Colonic mucosa (tissue), 4 donors: ENCODE results near the gene GSPT1. TPM values are rescaled to one million over a fixed set of nuclear protein-coding genes. Genes with fewer than 3 reads are reported as not detected.

Experiments
- DNase-seq: peaks from one replicate; pipeline ENCODE4 v3.0.0-alpha.2; 2020
- H3K27ac ChIP-seq: fragments of 200-600 bp; one replicate; pipeline ENCODE4 v1.8.0; 2021
- H3K27me3 ChIP-seq: fragments of 200-600 bp; one replicate; pipeline ENCODE4 v1.8.0; 2021
- H3K36me3 ChIP-seq: fragments of 200-600 bp; one replicate; pipeline ENCODE4 v1.8.0; 2021
- H3K4me1 ChIP-seq: fragments of 200-600 bp; one replicate; pipeline ENCODE4 v1.8.0; 2021; ENCODE audit warnings: mild to moderate bottlenecking
- H3K4me3 ChIP-seq: fragments of 200-600 bp; one replicate; pipeline ENCODE4 v1.8.0; 2021
- H3K9ac ChIP-seq, 2 donors: one replicate each; pipeline ENCODE4 v1.7.0; 2013; ENCODE audit warnings: control low read depth in 2 of 2, low read depth in 2 of 2, low read length in 2 of 2
- H3K9me3 ChIP-seq: fragments of 200-600 bp; one replicate; pipeline ENCODE4 v1.8.0; 2021
- intact Hi-C: fragments of 100-400 bp; cut with DNase I; formaldehyde crosslinking; loops from one replicate; pipeline ENCODE4 v1.14.1; 2022
- total RNA-seq, 2 donors: library from RNA; stranded (reverse); fragmentation: NEBNext Ultra II Directional in 1 of 2; extraction: Animal tissue kit (Norgen Biotek cat#: 25700) in 1 of 2; gene quantifications; one replicate each; pipeline ENCODE4 v1.2.1, GENCODE V29; 2021
- TF ChIP-seq, protein P1 (sequence below): fragments of 200-600 bp; IDR thresholded peaks from one replicate; pipeline ENCODE4 v1.8.0; 2022; ENCODE audit warnings: antibody characterized with exemption, mild to moderate bottlenecking
- donor health status: healthy.
- donor health status: DM: no; HTN: no; CAD: no.
- donor health status: DM: no; HTN: no; CAD: no.

The GSPT1 gene
- total RNA-seq, 2 donors from 2014 or later = 135 to 174 TPM

DNA sequence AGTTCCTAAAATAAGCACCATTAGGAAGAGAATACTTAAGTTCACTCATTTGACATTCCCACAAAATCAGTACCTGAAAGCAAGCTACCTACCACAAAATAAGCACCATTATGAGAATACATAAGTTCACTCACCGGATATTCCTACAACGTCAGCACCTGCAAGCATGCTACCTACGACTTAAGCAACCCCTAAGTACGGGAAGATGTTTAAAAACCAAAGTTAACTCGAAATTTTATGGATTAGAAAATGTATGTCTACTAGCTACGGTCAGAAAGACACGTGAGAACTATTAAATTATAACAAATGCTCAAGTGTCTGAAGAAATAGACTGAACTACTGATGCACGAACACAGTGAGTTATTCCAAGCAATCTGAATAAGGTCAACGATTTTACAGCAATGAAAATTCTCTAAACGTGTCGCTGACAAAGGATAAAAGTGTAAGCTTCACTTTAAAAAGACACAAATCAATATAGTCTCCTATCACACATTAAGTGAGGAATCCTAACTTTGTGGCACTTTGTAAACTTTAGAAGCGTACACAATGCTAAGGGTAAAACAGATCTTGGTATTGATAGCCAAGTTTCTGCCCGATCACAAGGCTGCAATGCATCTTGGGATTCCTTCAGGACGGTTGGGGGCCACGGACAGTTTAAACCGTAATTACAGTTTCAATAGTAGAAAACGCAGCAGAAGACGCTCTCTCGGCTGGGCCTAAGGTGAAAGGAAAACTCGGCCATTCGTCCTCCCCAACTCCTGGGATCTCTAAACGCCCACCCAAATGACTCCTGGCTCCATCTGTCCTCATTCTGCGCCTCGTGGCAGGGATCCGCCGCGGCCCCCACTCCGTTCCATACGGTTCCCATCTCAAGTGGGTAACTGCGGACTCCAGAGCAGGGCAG is 1.3 kb downstream of the GSPT1 start:
- TF ChIP-seq, protein P1, sequence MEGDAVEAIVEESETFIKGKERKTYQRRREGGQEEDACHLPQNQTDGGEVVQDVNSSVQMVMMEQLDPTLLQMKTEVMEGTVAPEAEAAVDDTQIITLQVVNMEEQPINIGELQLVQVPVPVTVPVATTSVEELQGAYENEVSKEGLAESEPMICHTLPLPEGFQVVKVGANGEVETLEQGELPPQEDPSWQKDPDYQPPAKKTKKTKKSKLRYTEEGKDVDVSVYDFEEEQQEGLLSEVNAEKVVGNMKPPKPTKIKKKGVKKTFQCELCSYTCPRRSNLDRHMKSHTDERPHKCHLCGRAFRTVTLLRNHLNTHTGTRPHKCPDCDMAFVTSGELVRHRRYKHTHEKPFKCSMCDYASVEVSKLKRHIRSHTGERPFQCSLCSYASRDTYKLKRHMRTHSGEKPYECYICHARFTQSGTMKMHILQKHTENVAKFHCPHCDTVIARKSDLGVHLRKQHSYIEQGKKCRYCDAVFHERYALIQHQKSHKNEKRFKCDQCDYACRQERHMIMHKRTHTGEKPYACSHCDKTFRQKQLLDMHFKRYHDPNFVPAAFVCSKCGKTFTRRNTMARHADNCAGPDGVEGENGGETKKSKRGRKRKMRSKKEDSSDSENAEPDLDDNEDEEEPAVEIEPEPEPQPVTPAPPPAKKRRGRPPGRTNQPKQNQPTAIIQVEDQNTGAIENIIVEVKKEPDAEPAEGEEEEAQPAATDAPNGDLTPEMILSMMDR = no peak
- H3K4me3 ChIP-seq = peak overlapping the region; percentile 82
- H3K27me3 ChIP-seq = no peaks in the 10 kb centered on the region
- H3K4me1 ChIP-seq = peaks cover 8% of the 10 kb centered on the region
- no peaks in the 10 kb centered on the region for H3K9me3 ChIP-seq
- peak overlapping the region; percentile 91 to 97 for H3K9ac ChIP-seq
- no peaks in the 10 kb centered on the region for H3K36me3 ChIP-seq
- peak overlapping the region; percentile 95 for H3K27ac ChIP-seq
- peak; percentile 62 for DNase-seq
- intact Hi-C loops = loop anchor here (5.0 kb wide), 1 partner anchor 62 kb away; the partner anchor contains the start of gene RSL1D1

DNA sequence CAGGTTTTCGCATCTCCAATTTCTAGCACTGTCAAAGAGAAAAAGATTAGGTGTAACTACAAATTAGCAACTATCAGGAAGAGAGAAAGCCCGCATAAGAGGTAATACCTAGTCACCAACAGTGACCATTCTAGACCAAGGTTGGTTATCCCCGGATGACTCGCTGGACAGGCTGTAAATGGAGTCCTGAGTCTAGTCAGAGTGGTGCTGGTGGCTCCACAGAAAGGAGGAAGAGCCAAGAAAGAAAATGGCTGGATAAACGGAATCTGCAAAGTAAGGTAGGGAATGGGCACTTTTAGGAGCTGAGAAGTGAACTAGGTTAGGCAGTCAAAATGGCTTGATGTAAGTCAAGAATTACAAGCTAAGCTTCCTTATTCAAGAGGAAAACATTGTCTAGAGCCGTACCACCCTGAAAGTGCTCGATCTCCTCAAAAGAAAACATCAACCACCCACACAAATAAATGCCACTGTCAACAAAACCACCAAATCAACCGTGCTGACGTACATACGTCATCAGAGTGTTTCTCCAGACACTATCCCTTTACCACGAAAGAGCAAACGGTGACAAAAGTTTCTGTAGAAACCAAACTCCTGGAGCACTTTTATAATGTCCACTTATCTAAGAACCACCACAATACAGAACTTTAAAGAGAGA is 2.2 kb downstream of the GSPT1 start:
- no peaks in the 10 kb centered on the region for H3K27me3 ChIP-seq
- no peaks in the 10 kb centered on the region for H3K36me3 ChIP-seq
- H3K9ac ChIP-seq = peak overlapping the region in 1 of 2 donors; percentile 97
- intact Hi-C loops = loop anchor here (5.0 kb wide), 1 partner anchor 61 kb away; the partner anchor contains the start of gene RSL1D1
- peak overlapping the region; percentile 95 for H3K27ac ChIP-seq
- H3K9me3 ChIP-seq = no peaks in the 10 kb centered on the region
- peaks cover 8% of the 10 kb centered on the region for H3K4me1 ChIP-seq
- TF ChIP-seq, protein P1 = no peak
- peak overlapping the region; percentile 82 for H3K4me3 ChIP-seq
- no peak for DNase-seq

DNA sequence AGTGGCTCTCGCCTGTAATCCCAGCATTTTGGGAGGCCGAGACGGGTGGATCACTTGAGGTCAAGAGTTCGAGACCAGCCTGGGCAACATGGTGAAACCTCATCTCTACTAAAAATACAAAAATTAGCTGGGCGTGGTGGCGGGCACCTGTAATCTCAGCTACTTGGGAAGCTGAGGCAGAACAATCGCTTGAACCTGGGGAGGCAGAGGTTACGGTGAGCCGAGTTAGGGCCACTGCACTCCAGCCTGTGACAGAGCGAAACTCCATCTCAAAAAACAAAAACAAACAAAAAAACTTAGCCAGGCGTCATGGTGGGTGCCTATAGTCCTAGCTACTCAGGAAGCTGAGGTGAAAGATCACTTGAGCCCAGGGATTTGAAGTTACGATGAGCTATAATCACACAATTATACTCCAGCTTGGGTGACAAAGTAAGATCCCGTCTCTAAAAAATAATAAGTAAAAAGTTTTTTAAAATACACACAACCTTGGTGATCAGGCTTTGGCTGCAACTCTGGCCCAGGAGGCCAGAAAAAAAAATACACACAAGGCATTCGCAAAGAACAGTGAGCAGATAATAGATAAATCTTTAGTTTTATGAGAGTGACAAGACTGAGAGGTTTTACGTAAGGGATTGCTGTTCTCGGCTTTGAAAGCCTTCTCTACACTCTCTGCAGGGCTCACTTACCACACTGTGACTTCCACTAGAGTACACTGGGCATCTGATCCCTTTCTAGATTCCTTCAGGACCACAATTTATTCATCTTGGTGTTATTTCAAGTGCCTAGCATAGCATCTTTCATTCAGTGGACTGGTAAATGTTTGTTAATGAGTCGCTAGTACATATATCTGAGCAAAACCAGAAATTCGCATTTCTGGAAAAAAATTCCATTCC is 5.9 kb downstream of the GSPT1 start:
- Histone ChIP-seq H3K27ac (no peak overlapping the region), H3K4me3 (no peak overlapping the region), H3K4me1 (peaks cover 8% of the 10 kb centered on the region), H3K9me3 (no peaks in the 10 kb centered on the region), H3K9ac (no peak overlapping the region), H3K27me3 (no peaks in the 10 kb centered on the region), H3K36me3 (no peaks in the 10 kb centered on the region)
- TF ChIP-seq, protein P1 = no peak
- no peak for DNase-seq
- intact Hi-C loops = loop anchor here (5.0 kb wide), 1 partner anchor 58 kb away; the partner anchor contains the start of gene RSL1D1

DNA sequence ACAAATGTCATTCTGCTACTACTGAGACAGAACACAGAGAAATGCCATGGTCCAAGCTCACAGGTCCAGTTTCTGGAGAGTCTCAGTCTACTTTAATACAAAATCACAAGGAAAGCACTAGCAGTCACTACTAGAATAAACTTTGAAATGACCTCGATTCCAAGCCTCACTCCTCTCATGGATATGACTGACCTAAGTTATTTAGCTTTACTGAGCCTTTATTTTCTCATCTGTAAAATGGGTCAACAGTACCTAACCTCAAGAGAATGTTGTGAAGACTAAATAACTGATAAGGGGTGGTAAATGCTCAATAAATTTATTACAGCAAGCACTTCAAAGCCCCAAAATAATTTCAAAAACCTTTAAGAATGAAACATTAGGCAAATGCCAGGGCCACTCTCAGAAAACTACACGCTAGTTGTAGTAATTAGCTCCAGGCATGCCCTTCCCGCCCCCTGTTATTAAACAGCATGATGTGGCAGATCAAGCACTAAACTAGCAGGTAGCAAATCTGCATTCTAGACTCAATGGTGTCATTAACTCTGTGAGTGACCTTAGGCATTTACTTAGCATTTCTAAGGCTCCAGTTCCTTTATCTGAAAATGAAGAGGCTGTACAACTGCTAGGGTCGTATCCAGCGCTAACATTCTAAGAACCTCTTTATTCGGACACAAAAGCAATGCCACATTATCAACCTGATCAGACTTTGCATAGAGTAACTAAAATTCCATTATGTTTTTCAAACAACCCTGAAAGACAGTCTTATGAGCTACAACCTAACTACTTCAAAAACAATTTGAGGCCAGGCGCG is 8.4 kb downstream of the GSPT1 start:
- intact Hi-C loops = no loop called here

More for the DNA sequence above, 8.4 kb downstream of the GSPT1 start:
- no peaks in the 10 kb centered on the region for H3K36me3 ChIP-seq
- no peak overlapping the region for H3K4me3 ChIP-seq
- no peaks in the 10 kb centered on the region for H3K9me3 ChIP-seq
- no peak overlapping the region for H3K27ac ChIP-seq
- H3K27me3 ChIP-seq = no peaks in the 10 kb centered on the region
- H3K9ac ChIP-seq = no peak overlapping the region
- TF ChIP-seq, protein P1 = no peak
- DNase-seq = no peak
- H3K4me1 ChIP-seq = peaks cover 5% of the 10 kb centered on the region
